ENCODE data around the gene THRB.
"Not testable (repeated sequence)": the region's sequence is repeated elsewhere in the genome, so short reads cannot be mapped to it uniquely, and the experiment has no call there.

THRB gene

DNA sequence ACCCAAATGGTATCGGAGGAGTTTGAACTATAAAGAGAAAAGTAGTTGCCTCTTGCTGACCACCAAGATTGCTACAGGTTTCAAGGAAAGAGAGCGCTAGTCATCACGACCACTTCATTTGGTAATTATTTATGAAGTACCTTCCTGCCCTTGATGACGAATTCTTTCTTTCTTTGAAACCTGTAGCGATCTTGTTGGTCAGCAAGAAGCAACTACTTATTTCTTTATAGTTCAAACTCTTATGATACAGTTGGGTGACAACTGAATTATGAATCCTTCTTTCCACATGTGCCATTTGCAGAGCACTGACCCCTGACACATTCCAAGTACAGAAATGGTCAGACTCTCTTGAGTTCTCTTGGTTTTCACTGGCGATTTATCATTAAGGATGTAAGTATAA lies 46.8 kb downstream of the THRB start:
- DNase-seq (ENCODE audit: low spot score), result no peak

DNA sequence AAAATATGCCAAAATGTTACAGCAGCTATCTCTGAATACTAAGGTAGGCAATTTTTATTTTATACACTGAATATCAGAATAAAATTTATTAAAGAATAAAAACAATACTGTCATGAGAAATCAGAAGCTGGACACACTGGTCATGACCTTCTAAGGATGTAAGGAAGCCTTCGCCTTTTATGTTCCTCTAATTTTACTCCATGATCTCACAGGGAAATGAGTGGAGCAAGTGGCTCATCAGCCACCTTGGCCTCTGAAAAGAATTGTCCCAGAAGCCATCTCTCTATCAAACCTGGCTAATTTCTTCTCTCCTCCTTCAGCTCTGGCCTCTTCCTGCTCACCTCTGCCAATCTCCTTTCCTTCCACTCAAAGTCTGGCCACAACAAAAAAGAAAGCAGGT lies 48.6 kb downstream of the THRB start:
- no peak for DNase-seq (ENCODE audit: low spot score)

DNA sequence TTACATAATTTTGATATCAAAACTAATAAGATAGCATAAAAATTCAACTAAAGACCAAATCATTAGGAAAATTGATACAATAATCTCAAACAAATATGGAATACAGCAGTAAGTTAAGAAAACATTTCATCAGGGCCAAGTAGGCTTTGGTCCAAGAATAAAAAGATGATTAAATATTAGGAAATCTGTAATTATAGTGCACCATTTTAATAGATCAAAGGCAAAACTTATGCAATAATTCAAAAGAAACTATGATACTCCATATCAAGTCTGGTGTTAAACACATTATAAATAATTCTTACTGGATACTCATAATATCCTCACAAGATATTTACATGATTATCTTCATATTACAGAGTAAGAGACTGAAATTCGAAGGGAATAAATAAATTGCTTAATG lies 51.2 kb downstream of the THRB start:
- no peak for DNase-seq (ENCODE audit: low spot score)

DNA sequence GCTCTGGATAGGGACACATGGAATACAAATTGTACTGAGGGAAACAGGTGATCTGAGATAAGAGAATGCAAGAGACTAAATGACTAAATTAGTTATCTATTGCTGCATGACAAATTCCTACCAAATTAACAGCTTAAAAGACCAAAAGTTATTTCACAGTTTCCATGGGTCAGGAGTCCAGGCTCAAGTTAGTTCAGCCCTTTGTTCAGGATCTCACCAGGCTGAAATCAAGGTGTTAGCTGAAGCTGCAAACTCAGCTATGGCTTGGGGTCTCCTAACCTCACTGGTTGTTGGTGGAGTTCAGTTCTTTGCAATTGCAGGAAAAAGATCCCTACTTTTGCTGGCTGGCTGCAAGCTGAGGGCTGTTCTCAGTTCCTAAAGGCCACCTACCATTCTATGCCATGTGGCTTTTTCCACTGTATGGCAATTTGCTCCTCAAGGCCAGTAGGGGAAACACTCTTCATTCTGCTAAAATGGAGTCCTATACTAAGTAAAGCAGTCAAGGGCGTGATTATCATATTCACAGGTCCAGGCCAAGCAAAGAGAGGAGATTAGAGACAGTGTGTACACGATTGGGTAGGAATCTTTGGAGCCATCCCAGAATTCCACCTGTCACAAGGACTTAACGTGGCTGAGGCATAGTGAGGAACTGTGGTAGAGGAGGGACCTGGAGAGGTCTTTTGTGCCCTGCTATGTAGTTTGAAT lies 53.7 kb downstream of the THRB start:
- DNase-seq (ENCODE audit: low spot score), result no peak

DNA sequence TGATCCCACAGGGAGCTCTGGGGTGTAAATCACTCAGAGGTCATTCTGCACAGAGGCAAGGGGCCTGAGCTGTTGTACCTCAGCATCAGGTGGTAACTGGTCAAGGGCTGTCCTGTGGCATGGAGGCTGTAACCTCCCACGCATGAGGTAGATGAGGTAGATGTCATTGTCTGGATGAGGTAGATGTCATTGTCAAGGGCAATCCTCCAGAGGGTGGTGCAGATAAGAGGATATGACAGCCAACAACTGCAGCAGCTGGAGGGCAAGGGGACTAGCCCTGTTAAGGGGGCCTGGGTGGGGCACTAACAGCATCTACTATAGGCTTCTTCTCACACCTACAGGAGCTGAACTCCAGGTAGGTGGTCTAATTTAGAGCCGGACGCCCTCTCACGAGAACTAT lies 55.6 kb downstream of the THRB start:
- DNase-seq (ENCODE audit: low spot score), result no peak

DNA sequence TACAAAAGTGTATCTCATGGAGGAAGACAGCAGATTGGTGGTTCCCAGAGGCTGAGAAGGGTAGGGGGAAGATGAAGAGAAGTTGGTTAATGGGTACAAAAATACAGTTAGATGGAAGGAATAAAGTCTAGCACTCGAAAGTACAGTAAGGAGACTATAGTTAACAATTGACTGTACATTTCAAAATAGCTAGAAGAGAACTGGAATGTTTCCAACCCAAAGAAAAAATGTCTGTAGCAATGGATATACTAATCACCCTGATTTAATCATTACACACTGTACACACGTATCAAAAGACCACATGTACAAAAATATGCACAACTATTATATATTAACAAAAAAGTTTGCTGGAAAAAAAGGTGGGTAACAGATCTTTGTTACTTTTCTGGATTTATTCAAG lies 57.3 kb downstream of the THRB start:
- DNase-seq (ENCODE audit: low spot score), result no peak

DNA sequence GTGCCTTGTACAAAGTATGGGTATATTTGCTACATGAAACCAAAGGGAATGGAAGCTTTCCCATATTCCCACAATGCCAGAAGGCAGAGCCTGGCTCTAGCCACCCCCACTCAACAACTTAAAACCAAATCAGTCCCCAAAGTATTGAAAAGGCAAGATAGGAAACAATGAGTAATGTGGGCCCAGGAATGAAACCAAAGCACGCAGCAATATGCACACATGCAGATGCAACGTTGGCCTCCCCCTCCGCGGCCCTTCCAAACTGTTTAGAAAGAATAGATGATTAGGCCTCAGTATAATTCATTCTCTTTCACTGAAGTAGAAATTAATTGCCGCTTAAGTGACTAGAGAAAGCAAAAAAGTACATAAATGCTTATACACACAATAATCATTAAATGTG lies 59.1 kb downstream of the THRB start:
- DNase-seq (ENCODE audit: low spot score), result no peak

DNA sequence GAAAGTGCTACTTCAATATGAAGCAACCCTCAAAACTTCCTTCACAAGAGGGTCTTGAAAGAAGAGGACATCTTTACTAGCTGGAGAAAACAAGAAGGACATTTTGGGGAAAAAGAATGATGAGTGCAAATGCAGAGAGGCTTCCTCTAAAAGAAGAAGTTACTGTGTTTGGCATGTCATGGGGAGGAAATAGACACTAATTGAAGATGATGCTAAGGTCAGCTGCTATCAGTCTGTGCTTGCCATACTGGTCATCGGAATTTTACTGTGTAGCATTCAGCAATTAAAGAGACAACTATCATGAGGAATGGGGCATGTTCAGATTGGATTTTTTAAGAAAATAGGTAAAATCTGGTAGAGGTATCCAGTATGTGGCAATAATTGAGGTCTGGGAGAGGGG lies 60.0 kb downstream of the THRB start:
- DNase-seq (ENCODE audit: low spot score), result no peak

DNA sequence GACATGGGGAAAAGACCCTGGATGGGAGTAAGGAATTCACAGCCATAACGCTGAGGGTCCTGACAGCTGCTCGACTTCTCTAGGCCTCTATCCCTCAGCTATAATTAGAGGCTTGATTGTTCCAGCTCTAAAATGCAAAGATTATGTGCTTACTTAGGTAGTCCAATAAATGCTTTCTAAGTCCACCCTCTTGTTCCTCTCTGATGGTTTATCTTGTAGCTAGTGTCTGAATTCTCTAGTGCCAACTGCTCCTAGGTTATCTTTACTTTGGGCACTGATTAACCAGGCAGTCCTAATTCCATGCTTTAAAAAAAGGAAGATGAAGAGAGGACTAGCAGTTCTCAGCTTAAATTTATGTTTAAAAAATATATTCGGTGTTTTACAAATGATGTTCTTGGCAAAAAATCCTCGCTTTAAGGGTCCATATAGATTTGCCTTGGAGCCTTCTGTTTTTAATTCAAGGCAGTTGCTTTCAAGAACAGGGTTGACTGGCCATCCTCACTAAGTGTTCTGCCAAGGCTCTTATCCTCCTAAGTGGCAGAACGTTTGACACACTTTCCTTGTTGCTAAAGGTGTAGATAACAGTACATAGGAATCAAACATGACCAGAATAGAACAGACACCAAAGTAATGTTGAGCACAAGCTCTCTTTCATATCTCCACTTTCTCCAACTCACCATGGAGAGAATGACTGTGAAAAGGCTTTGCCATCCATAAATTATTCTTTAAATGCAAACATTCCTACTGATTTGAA lies 60.6 kb downstream of the THRB start:
- no peak for DNase-seq (ENCODE audit: low spot score)

DNA sequence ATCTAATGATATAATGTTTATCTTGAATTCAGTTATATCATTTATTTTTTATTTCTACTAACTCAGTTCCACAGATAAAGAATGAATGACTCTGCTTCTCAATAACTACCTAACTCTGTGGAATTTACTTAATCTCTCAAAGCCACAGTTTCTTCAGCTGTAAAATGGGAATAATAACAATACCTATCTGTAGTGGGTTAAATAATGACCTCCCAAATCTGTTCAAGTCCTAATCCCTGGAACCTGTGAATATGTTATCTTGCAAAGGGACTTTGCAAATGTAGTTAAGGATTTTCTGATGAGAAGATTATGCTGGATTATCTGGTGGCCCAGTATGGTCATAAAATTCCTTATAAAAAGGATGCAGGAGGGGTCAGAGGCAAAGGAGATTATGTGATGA lies 61.7 kb downstream of the THRB start:
- no peak for DNase-seq (ENCODE audit: low spot score)

DNA sequence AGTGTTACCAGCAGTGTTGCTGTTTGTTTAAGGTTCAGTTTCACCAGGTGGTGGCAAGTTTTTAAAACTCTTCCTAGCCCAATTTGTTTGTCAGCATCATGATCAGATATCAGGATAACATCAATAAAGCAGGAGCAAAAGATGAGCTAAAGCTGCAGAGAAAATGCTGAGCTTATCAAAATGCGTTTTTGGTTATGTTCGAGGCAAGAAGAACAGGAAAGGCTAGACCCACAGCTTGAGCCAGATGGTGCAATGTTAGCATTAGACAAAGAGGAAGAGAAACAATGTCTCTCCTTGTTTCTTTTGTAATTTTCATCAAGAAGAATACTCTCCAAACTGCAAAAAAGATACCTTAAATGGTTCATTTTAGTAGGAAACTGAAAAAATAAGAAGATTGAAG lies 66.2 kb downstream of the THRB start:
- DNase-seq (ENCODE audit: low spot score), result no peak

DNA sequence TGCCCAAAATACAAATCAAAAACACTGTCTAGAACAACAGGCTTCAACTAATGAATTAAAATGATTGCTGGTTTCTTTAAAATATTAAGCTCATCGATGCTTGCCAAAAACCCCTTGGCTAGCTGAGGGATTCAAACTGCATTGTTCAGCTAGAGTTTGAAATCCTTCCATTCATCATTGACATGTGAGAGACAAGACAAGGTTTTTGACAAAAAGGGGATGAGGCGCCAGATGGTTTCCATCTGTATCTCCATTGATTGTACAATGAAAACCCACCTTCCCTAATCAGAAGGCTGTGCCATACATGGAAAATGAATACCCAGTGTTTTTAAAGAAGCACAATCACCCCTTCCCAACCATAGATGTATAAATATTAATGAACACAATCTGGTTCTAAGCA lies 67.8 kb downstream of the THRB start:
- DNase-seq (ENCODE audit: low spot score), result no peak

DNA sequence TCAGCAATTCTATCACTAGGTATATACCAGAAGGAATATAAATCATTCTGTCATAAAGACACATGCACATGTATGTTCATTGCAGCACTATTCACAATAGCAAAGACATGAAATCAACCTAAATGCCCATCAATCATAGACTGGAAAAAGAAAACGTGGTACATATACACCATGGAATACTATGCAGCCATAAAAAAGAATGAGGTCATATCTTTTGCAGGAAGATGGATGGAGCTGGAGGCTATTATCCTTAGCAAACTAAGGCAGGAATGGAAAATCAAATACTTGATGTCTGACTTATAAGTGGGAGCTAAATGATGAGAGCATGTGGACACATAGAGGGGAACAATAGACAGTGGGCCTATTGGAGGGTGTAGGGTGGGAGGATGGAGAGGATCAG lies 73.8 kb downstream of the THRB start:
- not testable (repeated sequence) for DNase-seq (ENCODE audit: low spot score)

DNA sequence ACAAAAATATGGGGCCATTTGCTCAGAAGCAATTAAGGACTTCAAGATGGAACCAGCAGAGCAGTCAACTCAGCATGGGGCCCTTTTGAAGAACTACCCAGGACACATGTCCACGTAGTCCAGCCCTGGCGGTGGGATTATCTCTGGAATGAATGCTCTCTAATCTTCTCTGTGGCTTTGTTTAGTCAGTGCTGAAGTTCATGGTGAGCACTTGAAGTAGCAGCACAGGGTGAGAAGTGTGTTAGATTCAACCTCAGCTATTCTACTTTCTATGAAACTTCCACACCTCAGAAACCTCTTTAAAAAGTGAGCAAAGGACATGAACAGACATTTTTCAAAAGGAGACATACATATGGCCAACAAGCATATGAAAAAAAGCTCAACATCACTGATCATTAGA lies 74.4 kb downstream of the THRB start:
- no peak for DNase-seq (ENCODE audit: low spot score)

DNA sequence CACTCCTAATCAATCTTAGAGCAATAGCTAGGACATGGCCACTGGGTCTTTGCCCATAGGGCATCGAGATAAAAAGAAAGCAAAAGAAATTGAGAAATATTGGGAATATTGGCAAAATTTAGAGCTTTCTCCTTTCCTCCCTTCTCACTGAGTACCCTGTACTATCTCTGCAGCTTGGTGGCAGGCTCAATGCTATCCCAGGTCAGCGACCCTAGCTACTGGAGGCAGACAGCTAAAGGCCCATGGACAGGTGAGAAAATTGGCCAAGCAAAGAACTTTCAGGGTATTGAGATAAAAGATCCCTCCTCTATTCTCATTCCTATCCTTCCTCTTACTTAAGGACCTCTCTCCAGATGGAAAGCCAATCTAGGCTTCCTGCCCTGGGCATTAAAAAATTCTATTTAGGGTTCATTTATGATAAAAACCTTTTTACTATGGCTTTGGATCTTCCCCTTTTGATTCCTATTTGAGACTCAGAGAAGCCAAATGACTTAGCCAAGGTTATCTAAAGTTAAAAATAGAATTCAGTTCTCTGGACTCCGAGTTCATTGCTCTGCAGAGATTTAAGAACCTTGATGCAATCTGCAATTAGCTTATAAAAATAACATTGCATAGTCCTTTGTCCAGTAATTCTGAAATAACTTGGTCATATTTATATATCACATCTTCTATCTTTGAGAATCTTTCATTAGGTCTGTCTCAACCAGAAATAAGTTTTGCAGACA lies 75.4 kb downstream of the THRB start:
- no peak for DNase-seq (ENCODE audit: low spot score)

DNA sequence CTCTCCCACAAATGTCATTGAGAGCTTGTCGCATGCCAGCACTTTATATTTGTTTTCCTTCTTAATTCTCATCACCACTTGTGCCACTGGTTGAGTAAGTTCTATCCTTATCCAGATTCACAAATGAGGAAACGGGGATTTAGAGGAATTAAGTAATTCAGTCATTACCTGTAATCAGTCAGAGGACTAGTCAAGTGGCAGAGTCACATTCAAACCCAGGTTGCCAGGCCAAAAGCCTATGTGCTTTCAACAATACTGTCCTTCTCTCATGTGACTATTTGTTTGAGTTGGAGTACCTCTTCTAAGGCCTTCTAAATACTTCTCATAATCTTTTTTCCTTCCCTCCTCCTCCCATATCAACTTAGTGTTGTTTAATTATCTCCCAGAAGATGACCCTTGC lies 76.9 kb downstream of the THRB start:
- DNase-seq (ENCODE audit: low spot score), result no peak

DNA sequence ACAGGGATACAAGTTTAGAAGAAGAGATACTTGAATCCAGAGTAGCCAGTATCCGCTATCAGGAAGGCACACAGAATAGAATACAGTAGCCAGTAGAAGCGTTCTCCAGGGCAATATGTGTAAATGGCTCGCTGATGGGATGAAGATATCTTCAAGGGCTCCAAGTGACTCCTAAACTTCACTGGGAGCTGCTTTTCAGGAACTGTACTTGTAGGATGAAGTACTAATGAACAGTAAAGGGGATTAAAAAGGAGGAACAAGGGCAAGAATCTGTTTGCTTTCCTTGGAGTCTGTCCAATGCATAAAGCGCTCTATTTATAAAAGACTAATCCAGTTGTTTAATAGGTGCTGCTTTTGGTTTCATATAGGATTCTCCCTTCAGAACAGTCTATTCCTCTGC lies 78.4 kb downstream of the THRB start:
- no peak for DNase-seq (ENCODE audit: low spot score)

DNA sequence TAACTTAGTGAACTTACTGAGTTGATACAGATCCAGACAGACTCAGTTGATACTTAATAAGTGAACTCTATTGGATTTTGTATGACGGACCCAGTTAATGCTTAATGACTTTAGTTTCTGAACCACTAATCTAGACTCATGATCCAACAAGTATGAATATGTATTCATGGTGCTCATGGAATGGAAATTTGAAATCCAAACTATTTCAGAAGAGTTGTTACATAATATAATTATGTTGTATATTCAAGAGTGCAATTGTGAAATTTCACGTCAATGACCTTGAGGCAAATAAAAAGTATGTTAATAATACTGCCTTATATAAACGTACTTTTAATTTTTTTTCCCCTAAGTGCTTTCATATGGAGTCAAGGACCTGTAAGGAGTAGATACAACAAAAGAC lies 78.8 kb downstream of the THRB start:
- DNase-seq (ENCODE audit: low spot score), result no peak

DNA sequence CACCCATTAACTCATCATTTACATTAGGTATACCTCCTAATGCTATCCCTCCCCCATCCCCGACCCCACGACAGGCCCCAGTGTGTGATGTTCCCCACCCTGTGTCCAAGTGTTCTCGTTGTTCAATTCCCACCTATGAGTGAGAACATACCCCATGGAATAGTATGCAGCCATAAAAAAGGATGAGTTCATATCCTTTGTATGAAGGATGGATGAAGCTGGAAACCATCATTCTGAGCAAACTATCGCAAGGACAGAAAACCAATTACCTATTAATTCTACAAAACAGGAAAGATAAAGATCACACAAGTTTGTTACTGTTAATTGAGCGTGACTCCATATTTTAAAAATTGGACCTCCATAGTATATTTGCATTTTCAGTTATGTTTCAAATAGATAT lies 81.0 kb downstream of the THRB start:
- DNase-seq (ENCODE audit: low spot score), result not testable (repeated sequence)

DNA sequence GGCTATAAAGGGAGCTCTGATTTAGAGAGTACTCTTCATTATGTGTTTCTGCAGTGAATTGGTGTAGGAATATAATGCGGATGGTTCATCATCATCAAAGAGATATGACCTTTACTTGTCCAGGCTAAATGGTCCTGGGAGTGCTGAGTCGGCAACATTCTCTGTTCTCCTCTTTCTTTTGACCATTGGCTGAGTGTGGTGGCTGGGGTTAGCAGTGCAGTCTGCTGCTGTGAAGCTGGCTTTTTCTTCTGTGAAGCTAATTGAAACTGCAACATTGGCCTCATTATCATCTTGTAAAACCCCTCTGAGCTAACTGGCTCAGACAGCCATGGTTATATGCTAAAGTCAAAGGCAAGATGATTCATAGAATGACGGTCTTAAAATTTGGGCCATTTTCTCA lies 83.8 kb downstream of the THRB start:
- DNase-seq (ENCODE audit: low spot score), result no peak

DNA sequence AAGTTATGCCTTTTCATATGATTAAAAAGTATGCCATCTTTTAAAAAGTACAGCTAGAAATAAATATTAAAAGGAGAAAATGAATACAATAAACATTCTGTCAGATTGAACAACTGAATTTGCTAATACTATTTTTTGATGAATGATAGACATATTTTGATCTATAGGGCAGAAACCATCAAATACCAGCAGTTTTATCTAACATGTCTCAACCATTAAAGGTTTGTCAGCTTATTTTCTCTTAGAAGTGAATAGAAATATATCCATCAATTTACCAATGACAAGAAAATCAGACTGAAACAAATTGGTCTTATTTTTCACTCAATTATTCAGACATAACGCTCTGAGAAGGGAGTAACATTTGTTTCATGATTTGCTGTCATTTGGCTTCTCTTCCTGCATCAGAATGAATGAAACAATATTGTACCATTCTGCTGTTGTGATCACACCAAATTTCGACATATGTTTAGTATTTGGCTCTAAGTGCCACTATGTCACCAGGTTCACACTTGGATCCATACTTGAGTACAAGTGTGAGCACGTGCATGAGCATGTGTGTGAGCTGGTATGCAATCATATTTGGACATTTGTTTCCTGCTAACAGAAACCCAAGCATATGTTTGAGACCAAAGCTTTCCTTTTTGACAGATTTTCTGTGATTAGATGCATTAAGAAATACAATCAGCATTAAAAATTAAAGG lies 86.5 kb downstream of the THRB start:
- no peak for DNase-seq (ENCODE audit: low spot score)

DNA sequence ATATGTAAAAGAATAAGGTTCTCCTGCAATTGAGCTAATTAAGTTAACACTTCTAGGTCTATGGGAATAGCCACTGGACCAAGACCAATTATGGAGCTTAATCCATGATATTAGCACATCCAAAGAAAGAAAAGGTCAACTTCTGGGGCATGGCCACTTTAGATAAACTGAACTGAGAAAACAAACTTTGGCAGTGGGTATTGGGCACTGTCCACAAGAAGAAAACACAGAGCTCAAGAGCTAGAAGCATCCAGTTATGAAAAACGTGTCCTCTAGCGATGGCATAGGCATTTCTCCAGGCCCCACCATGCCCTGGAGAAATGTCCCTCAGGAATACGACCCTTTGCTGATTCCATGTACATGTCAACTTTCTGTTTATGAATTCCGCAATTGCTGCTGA lies 87.8 kb downstream of the THRB start:
- DNase-seq (ENCODE audit: low spot score), result no peak

DNA sequence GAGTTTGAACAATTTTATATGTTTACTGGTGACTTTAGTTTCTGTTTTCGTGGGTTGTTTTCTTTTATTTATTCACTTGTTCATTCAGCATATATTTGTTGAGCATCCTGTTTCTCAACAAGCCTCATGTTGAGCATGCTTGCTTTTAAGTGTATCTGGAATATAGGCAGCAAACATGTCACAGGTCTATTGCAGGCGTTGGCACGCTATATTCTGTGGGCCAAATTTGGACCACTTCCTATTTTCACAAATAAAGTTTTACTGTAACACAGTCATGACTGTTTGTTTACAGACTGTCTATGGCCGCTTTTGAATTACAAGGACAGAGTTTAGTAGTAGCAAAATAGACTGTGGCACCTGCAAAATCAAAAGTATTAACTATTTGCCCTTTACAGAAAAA lies 89.6 kb downstream of the THRB start:
- DNase-seq (ENCODE audit: low spot score), result no peak
